Left lung (tissue), 10 donors: ENCODE results near the gene GRAPL. TPM values are rescaled to one million over a fixed set of nuclear protein-coding genes. Genes with fewer than 3 reads are reported as not detected.
"Not testable (repeated sequence)": the region's sequence is repeated elsewhere in the genome, so short reads cannot be mapped to it uniquely, and the experiment has no call there.

Experiments used
- ATAC-seq: fragments of 200-7000 bp; cut with Tn5 transposase; one replicate; pipeline ENCODE4 v1.9.1; 2020; ENCODE audit warnings: moderate library complexity
- DNase-seq, 4 donors: peaks; one replicate each; pipeline ENCODE4 v3.0.0-alpha.2; 2013 to 2020
- H3K27ac ChIP-seq, 2 donors: fragments of 200-600 bp; sonication (generic) in 1 of 2; one replicate each; pipeline versions ENCODE4 v1.5.0 to v1.8.0; 2020 to 2021
- H3K27me3 ChIP-seq, 2 donors: fragments of 200-600 bp; sonication (generic) in 1 of 2; one replicate each; pipeline versions ENCODE4 v1.5.0 to v1.8.0; 2020 to 2021
- H3K36me3 ChIP-seq, 2 donors: fragments of 200-600 bp; sonication (generic) in 1 of 2; one replicate each; pipeline versions ENCODE4 v1.5.0 to v1.8.0; 2020 to 2021
- H3K4me1 ChIP-seq, 2 donors: fragments of 200-600 bp; one replicate each; pipeline ENCODE4 v1.8.0; 2021
- H3K4me3 ChIP-seq, 2 donors: fragments of 200-600 bp; sonication (generic) in 1 of 2; one replicate each; pipeline versions ENCODE4 v1.5.0 to v1.8.0; 2020 to 2021; ENCODE audit warnings: mild to moderate bottlenecking in 1 of 2
- H3K9me3 ChIP-seq, 2 donors: fragments of 200-600 bp; sonication (generic) in 1 of 2; one replicate each; pipeline versions ENCODE4 v1.5.0 to v1.8.0; 2020 to 2021
- CTCF ChIP-seq, 2 donors: fragments of 200-600 bp; sonication (generic) in 1 of 2; IDR thresholded peaks; one replicate each; pipeline versions ENCODE4 v1.5.0 to v1.8.0; 2021; ENCODE audit warnings: antibody characterized with exemption in 2 of 2
- intact Hi-C, 2 donors: fragments of 100-400 bp; cut with DNase I; formaldehyde crosslinking; loops; one replicate each; pipeline versions ENCODE4 v1.11.2 to v1.14.2; 2022
- polyA plus RNA-seq, 6 donors: library from polyadenylated mRNA; unstranded; fragments of 120-200 nt; gene quantifications; one replicate each; pipeline ENCODE4 v1.2.1, GENCODE V29; 2013; ENCODE audit not compliant: insufficient read length in 6 of 6
- total RNA-seq, 2 donors: library from RNA; stranded (reverse); fragmentation: NEBNext Ultra II Directional; extraction: Animal tissue kit (Norgen Biotek cat#: 25700); gene quantifications; one replicate each; pipeline ENCODE4 v1.2.1, GENCODE V29; 2021
- donor health status: DM: no; HTN: yes; CAD: no.
- donor health status: DM: no; HTN: no; CAD: no.

The GRAPL gene
- total and polyA plus RNA-seq, 8 donors: 4.8 to 18.5 (median 10.3) TPM

DNA sequence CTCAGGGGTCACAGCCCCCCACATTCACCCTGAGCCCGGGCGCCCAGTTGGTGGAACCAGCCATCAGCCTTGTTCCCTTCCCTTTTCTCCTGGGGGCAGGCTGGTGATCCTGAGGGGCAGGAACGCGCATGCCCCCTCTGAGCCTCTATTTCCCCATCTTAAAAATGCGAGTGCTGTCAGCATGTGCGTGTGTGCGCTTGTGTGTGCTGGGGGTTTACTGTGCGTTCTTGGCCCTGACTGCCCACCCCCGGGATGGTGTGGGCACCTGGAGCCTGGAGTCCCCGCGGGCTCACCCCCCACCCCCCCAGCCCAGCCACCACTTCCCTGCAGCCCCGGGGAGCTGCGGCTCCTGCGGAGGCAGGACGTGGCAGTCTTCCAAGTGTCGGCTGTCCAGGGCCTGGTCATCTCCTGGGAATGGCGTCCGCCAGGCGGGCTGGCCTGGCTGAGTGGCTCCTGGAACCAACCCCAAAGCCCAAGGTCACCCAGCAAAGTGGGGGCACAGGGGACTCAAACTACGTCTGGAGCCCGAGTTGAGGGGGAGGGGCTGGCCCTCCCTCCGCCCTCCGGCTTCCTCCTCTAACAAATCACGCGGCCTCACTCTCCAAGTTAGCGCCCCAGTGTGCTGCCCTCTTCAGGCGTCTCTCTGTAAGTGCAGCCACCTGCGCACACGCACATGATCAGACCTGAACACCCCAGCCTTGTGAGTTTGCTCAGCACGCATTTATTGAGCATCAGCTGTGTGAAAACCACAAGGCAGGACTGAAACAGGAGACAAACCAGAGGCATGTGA lies 14.2 kb downstream of the GRAPL start:
- H3K4me1 ChIP-seq: not testable (repeated sequence)

GRCh38 chr17:19142419-19142818 lies 15.0 kb downstream of the GRAPL start:
- H3K4me1 ChIP-seq, H3K4me3 ChIP-seq, H3K27ac ChIP-seq, intact Hi-C loops, H3K36me3 ChIP-seq, H3K9me3 ChIP-seq, H3K27me3 ChIP-seq: not testable (repeated sequence)
- peak; percentile 83 for ATAC-seq
- peak in 1 of 2 donors; percentile 40 for TF ChIP-seq CTCF (IDR thresholded peaks at IDR 0.05)
- DNase-seq: peak in 2 of 4 donors; percentile 34 to 61

More for the DNA sequence above, 14.2 kb downstream of the GRAPL start:
- H3K36me3 ChIP-seq, intact Hi-C loops, H3K9me3 ChIP-seq, H3K27me3 ChIP-seq, H3K27ac ChIP-seq, H3K4me3 ChIP-seq: not testable (repeated sequence)
- ATAC-seq (peak; percentile 96), DNase-seq (peak in 1 of 4 donors; percentile 40)

DNA sequence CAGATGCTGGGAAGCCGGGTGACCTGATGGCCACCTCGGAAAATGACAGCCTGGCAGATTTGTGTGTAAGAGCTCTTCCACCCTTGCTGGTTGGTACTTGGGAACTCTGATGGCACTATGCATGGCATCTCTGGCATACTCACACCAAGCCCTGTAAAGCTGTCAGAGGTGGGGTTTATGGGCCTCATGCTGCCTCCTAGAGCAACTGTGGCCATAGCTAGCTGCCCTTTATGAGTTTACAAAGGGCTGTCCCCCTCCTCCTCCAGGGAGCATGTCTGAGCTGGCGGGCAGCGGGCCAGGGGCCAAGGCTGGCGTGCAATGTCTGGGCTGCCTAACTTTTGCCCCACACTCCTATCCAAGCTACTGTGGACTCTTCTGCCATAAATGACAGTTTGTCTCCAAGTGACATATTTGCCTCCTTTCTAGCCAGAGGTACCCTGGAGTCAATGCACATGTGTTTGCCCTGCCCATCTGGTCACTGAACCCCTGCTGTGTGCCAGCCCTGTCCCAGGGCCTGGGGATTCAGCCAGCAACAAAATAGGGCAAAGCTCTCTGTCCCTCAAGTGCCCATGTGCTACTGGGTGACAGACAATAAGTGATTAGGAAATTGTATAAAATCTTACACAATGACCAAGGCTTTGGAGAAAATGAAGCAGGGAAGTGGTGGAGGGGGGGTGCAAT lies 15.8 kb downstream of the GRAPL start:
- DNase-seq, intact Hi-C loops: not testable (repeated sequence)

GRCh38 chr17:19144373-19144772 lies 17.0 kb downstream of the GRAPL start:
- not testable (repeated sequence) for DNase-seq

More for the DNA sequence above, 15.8 kb downstream of the GRAPL start:
- not testable (repeated sequence) for ATAC-seq, H3K4me3 ChIP-seq, H3K9me3 ChIP-seq, H3K27ac ChIP-seq, H3K36me3 ChIP-seq, H3K27me3 ChIP-seq, H3K4me1 ChIP-seq

GRCh38 chr17:19145471-19145870 lies 18.1 kb downstream of the GRAPL start:
- DNase-seq, H3K9me3 ChIP-seq, H3K36me3 ChIP-seq, ATAC-seq, H3K27me3 ChIP-seq, H3K27ac ChIP-seq, H3K4me3 ChIP-seq, H3K4me1 ChIP-seq, intact Hi-C loops: not testable (repeated sequence)

More at GRCh38 chr17:19144373-19144772, 17.0 kb downstream of the GRAPL start:
- H3K27me3 ChIP-seq, H3K27ac ChIP-seq, H3K9me3 ChIP-seq, H3K36me3 ChIP-seq, intact Hi-C loops, H3K4me3 ChIP-seq, H3K4me1 ChIP-seq: not testable (repeated sequence)
- peak; percentile 57 for ATAC-seq

DNA sequence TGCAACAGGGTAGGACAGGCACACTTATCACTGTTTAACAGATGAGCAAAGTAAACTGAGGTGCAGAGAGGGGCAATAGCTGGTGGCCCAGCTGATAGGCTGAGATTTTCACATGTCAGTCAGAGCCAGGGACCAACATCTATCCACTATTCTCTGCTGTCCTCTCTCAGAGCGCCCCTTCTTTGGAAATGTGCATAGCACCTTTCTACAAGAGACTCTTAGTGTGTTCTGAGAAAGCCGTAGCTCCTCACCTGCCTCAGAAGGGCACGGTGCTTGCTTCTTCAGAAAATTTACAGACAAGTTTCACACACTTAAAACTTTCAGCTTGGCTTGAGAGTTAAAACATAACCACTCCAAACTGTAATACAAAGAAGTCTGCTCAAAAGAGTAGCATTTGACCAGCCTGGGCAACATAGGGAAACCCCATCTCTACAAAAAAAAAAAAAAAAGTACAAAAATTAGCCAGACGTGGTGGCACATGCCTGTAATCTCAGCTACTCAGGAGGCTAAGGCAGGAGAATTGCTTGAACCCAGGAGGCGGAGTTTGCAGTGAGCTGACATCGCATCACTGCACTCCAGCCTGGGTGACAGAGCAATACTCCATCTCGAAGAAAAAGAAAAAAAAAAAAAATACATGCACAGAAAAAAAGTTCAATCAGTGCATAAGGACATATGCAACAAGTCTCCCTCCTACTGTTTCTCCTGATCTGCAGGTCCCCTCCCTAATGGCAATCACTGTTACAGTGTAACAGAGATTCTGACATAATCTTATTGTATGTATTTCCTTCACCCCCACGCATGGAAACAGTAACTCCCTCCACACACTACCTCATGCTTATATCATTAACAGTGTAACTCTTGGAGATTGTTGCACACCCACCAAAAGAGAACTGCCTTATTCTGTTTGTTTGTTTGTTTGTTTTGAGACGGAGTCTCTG lies 23.6 kb downstream of the GRAPL start:
- H3K27me3 ChIP-seq, H3K9me3 ChIP-seq, H3K4me1 ChIP-seq, ATAC-seq, H3K4me3 ChIP-seq, intact Hi-C loops, H3K27ac ChIP-seq, H3K36me3 ChIP-seq, DNase-seq: not testable (repeated sequence)

DNA sequence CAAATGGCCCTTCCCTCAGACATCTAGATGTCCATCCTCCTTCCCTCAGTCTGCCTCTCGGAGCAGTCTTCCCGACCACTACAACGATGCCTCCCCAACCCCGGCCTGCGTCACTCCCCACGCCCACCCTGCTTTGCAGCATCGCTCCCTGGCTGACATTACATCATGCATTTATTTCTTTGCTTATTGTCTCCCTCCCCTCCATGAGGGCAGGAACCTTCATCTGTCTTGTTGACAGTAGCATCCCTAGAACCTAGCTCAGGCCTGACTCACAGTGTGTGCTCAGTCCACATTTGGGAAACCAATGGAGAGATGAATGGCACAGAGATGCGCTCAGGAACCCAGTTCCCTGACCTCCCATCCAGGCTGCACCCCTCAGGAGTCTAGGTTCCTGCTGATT lies 30.2 kb downstream of the GRAPL start:
- H3K4me3 ChIP-seq, H3K27ac ChIP-seq, ATAC-seq, DNase-seq, H3K36me3 ChIP-seq, intact Hi-C loops, H3K27me3 ChIP-seq, H3K4me1 ChIP-seq, H3K9me3 ChIP-seq: not testable (repeated sequence)

DNA sequence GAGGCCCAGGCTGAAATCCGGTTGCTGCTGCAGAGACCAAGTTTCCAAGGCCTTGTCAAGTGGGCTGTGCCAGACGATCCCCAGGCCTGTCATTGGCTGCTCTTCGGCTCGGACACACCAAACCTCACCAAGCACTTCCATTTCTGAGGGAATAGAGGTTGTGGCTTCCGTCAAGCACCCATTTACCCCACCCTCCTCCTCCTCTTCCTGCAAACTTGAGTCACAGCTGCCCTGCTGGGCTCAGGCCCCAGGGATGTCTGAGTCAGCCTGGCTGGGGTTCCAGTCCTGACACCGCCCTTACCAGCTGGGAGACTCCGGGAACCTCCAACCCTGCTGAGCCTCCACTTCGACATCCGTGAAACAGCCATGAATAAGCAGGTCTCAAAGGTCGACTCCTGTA lies 31.1 kb downstream of the GRAPL start:
- H3K27me3 ChIP-seq, DNase-seq, H3K36me3 ChIP-seq, H3K9me3 ChIP-seq, H3K4me3 ChIP-seq, H3K4me1 ChIP-seq, intact Hi-C loops, H3K27ac ChIP-seq: not testable (repeated sequence)
- ATAC-seq: peak; percentile 28

GRCh38 chr17:19158938-19159337 lies 31.5 kb downstream of the GRAPL start:
- not testable (repeated sequence) for DNase-seq, H3K27me3 ChIP-seq, ATAC-seq

GRCh38 chr17:19161308-19162107 lies 34.1 kb downstream of the GRAPL start:
- H3K27ac ChIP-seq, ATAC-seq, H3K36me3 ChIP-seq, intact Hi-C loops, H3K4me1 ChIP-seq, H3K9me3 ChIP-seq, H3K4me3 ChIP-seq, H3K27me3 ChIP-seq, DNase-seq: not testable (repeated sequence)

More at GRCh38 chr17:19158938-19159337, 31.5 kb downstream of the GRAPL start:
- H3K27ac ChIP-seq, H3K9me3 ChIP-seq, H3K4me1 ChIP-seq, H3K4me3 ChIP-seq, H3K36me3 ChIP-seq, intact Hi-C loops: not testable (repeated sequence)
